Body of pancreas (tissue), 4 donors: ENCODE measurements around the gene ZRANB1.

ENCODE experiments used
- POLR2A ChIP-seq, 3 donors: fragments of 450-650 bp; IDR thresholded peaks; one replicate each; pipeline ENCODE4 v1.6.1; 2016; ENCODE audit warnings: antibody characterized with exemption in 3 of 3, mild to moderate bottlenecking in 2 of 3
- TF ChIP-seq, protein P1 (sequence below), 7 experiments: fragments of 450-650 bp in 4 of 7; fragments of 200-600 bp in 3 of 7; sonication (generic) in 3 of 7; IDR thresholded peaks; one replicate each; pipeline ENCODE4 v1.5.1; 2016 to 2019; ENCODE audit warnings: antibody characterized with exemption in 7 of 7

DNA sequence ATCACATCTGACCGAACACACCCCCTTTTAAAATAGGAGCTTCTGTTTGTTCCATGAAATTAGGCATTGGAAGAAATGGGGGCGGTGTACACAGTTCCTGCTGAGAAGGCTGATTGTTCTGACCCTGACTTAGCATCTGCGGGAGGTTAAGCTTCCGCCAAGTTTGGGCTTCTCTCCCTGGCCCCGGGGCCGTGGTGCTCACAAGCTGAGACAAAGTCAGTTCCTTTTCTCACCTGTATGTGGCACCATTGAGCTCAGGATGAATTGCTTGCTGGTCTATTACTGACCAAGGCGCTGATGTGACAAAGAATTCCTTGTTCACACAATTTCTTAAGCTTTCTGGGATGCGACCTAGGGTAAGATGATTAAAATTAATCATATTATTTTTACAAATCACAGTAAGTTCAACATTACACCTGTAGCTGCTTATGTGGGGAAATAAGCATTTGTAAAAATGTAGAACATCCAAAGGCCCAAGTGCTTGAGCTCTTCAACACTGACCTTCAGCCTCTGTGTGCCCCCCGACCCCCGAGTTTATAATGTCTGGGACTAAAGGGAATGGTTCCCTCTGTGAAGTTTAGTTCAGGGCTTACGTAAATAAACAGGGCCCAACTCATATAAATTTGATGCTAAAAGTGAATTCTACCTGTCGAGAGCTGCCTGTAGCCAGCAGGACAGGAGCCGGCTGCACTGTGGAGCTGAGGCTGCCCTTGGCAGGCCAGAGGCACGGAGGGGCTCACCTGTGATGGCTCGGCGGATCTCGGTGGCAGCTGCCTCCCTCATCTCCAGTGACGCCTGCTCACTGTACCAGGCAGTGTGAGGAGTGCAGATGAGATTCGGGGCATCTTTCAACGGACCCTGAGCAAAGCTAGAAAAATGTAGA is 50.8 kb downstream of the ZRANB1 start:
- TF ChIP-seq, protein P1, sequence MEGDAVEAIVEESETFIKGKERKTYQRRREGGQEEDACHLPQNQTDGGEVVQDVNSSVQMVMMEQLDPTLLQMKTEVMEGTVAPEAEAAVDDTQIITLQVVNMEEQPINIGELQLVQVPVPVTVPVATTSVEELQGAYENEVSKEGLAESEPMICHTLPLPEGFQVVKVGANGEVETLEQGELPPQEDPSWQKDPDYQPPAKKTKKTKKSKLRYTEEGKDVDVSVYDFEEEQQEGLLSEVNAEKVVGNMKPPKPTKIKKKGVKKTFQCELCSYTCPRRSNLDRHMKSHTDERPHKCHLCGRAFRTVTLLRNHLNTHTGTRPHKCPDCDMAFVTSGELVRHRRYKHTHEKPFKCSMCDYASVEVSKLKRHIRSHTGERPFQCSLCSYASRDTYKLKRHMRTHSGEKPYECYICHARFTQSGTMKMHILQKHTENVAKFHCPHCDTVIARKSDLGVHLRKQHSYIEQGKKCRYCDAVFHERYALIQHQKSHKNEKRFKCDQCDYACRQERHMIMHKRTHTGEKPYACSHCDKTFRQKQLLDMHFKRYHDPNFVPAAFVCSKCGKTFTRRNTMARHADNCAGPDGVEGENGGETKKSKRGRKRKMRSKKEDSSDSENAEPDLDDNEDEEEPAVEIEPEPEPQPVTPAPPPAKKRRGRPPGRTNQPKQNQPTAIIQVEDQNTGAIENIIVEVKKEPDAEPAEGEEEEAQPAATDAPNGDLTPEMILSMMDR (IDR thresholded peaks at IDR 0.05) = peak; percentile 46 to 85 (median 81)
- TF ChIP-seq POLR2A (IDR thresholded peaks at IDR 0.05) = no peak
